Duodenal mucosa (tissue), 2 donors: ENCODE results near the gene ARMCX6.
"Not testable (repeated sequence)": the region's sequence is repeated elsewhere in the genome, so short reads cannot be mapped to it uniquely, and the experiment has no call there.

ENCODE experiments used
- H3K27ac ChIP-seq: one replicate; pipeline ENCODE4 v1.7.0; 2013; ENCODE audit warnings: low read depth, low read length
- H3K27me3 ChIP-seq, 2 donors: one replicate each; pipeline ENCODE4 v1.7.0; 2013; ENCODE audit warnings: low read length in 2 of 2, control low read depth in 1 of 2; ENCODE audit not compliant: insufficient read depth in 2 of 2, control insufficient read depth in 1 of 2
- H3K36me3 ChIP-seq, 2 donors: one replicate each; pipeline ENCODE4 v1.7.0; 2013; ENCODE audit warnings: low read length in 2 of 2, control low read depth in 1 of 2; ENCODE audit not compliant: insufficient read depth in 2 of 2, control insufficient read depth in 1 of 2
- H3K4me1 ChIP-seq, 2 donors: one replicate each; pipeline ENCODE4 v1.7.0; 2013; ENCODE audit warnings: low read length in 2 of 2, control low read depth in 1 of 2; ENCODE audit not compliant: insufficient read depth in 2 of 2, control insufficient read depth in 1 of 2
- H3K4me3 ChIP-seq, 2 donors: one replicate each; pipeline ENCODE4 v1.7.0; 2013; ENCODE audit warnings: low read length in 2 of 2, low read depth in 1 of 2
- H3K9ac ChIP-seq, 2 donors: one replicate each; pipeline ENCODE4 v1.7.0; 2013; ENCODE audit warnings: low read length in 2 of 2, low read depth in 1 of 2
- H3K9me3 ChIP-seq, 2 donors: one replicate each; pipeline ENCODE4 v1.7.0; 2013; ENCODE audit warnings: low read length in 2 of 2, control low read depth in 1 of 2; ENCODE audit not compliant: control insufficient read depth in 1 of 2

Gene ARMCX6

GRCh38 chrX:101617211-101618191 lies at the start of gene ARMCX6:
TSS of gene ARMCX6 (minus strand) at chrX:101618000. CDS start at chrX:101616620, 1,380 bp downstream.
- no peaks in the 10 kb centered on the region for H3K27me3 ChIP-seq
- no peaks in the 10 kb centered on the region for H3K9me3 ChIP-seq
- H3K4me1 ChIP-seq: peaks cover 7 to 9% of the 10 kb centered on the region in 2 donors
- H3K36me3 ChIP-seq: no peaks in the 10 kb centered on the region
- H3K27ac ChIP-seq: peak within 1 kb of the TSS; percentile 56
- H3K4me3 ChIP-seq: peak within 1 kb of the TSS; percentile 80 to 83
- H3K9ac ChIP-seq: peak within 1 kb of the TSS; percentile 60 to 74

GRCh38 chrX:101659601-101660063 lies 41.8 kb upstream of the ARMCX6 start, which contains the start of gene ARMCX2:
TSS of gene ARMCX2 (minus strand) at chrX:101659850. CDS start at chrX:101657588, 2,262 bp downstream.
- no peaks in the 10 kb centered on the region for H3K36me3 ChIP-seq
- H3K9me3 ChIP-seq: no peaks in the 10 kb centered on the region
- peak within 1 kb of the TSS; percentile 73 to 85 for H3K4me3 ChIP-seq
- H3K27me3 ChIP-seq: no peaks in the 10 kb centered on the region
- H3K9ac ChIP-seq: peak within 1 kb of the TSS; percentile 49 to 60
- H3K4me1 ChIP-seq: peaks cover 0 to 4% of the 10 kb centered on the region in 2 donors
- H3K27ac ChIP-seq: peak within 1 kb of the TSS; percentile 5

- H3K4me1 ChIP-seq: peaks cover 0 to 4% of the 10 kb centered on the region in 2 donors
- H3K27me3 ChIP-seq: no peaks in the 10 kb centered on the region
- no peaks in the 10 kb centered on the region for H3K9me3 ChIP-seq
- peak overlapping the region; percentile 5 for H3K27ac ChIP-seq
- H3K36me3 ChIP-seq: no peaks in the 10 kb centered on the region
- H3K9ac ChIP-seq: peak overlapping the region; percentile 49 to 60
- H3K4me3 ChIP-seq: peak overlapping the region; percentile 73 to 85
Observed at GRCh38 chrX:101658661-101659491, 41.1 kb upstream of the ARMCX6 start.

GRCh38 chrX:101657495-101657894 lies 39.7 kb upstream of the ARMCX6 start:
- Histone ChIP-seq H3K4me1 (peaks cover 0 to 4% of the 10 kb centered on the region in 2 donors), H3K27ac (no peak overlapping the region), H3K9me3 (no peaks in the 10 kb centered on the region), H3K36me3 (no peaks in the 10 kb centered on the region), H3K9ac (no peak overlapping the region), H3K4me3 (no peak overlapping the region), H3K27me3 (no peaks in the 10 kb centered on the region)

GRCh38 chrX:101656817-101657216 lies 39.0 kb upstream of the ARMCX6 start:
- H3K27me3 ChIP-seq: no peaks in the 10 kb centered on the region
- peaks cover 0 to 4% of the 10 kb centered on the region in 2 donors for H3K4me1 ChIP-seq
- H3K27ac ChIP-seq: no peak overlapping the region
- H3K9ac ChIP-seq: no peak overlapping the region
- no peaks in the 10 kb centered on the region for H3K9me3 ChIP-seq
- H3K36me3 ChIP-seq: no peaks in the 10 kb centered on the region
- no peak overlapping the region for H3K4me3 ChIP-seq

- H3K4me3 ChIP-seq: peak overlapping the region; percentile 35 to 45
- H3K4me1 ChIP-seq: peaks cover 0 to 4% of the 10 kb centered on the region in 2 donors
- no peak overlapping the region for H3K27ac ChIP-seq
Observed at GRCh38 chrX:101655534-101655933, 37.7 kb upstream of the ARMCX6 start.

GRCh38 chrX:101647716-101648115 lies 29.9 kb upstream of the ARMCX6 start:
- H3K27ac ChIP-seq, H3K4me1 ChIP-seq, H3K27me3 ChIP-seq, H3K36me3 ChIP-seq, H3K9ac ChIP-seq, H3K4me3 ChIP-seq, H3K9me3 ChIP-seq: not testable (repeated sequence)

More at GRCh38 chrX:101655534-101655933, 37.7 kb upstream of the ARMCX6 start:
- Histone ChIP-seq H3K27me3 (no peaks in the 10 kb centered on the region), H3K9me3 (no peaks in the 10 kb centered on the region), H3K36me3 (no peaks in the 10 kb centered on the region), H3K9ac (no peak overlapping the region)

- Histone ChIP-seq H3K27me3 (no peaks in the 10 kb centered on the region), H3K4me1 (no peaks in the 10 kb centered on the region), H3K9ac (no peak overlapping the region), H3K27ac (no peak overlapping the region), H3K36me3 (no peaks in the 10 kb centered on the region), H3K4me3 (no peak overlapping the region), H3K9me3 (no peaks in the 10 kb centered on the region)
Observed at GRCh38 chrX:101642093-101642492, 24.3 kb upstream of the ARMCX6 start.

GRCh38 chrX:101639583-101639982 lies 21.8 kb upstream of the ARMCX6 start:
- Histone ChIP-seq H3K4me1 (no peaks in the 10 kb centered on the region), H3K9me3 (no peaks in the 10 kb centered on the region), H3K4me3 (no peak overlapping the region), H3K9ac (no peak overlapping the region), H3K27ac (no peak overlapping the region), H3K36me3 (no peaks in the 10 kb centered on the region), H3K27me3 (no peaks in the 10 kb centered on the region)
